ENCODE data around the gene RAB40AL.

RAB40AL gene

DNA sequence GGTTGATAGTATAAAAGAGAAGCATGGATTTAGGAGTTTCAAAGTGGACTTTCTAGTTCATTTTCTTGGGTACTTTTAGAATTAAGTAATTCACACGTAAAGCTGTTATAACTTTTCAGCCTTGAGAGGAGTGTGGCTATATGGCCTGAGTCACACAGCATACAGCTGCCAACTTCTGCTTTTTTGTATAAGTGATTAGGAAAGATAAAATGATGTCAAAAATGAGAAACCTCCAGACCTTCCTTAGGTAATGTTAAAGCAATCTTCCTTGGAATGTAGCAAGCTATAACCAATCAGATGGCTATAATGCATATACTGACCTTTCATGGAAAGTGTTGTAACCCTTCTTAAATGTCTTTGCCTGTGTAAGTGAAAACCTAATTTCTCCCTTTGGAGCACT, 39.2 kb downstream of the RAB40AL start:
- TF ChIP-seq, protein P1, sequence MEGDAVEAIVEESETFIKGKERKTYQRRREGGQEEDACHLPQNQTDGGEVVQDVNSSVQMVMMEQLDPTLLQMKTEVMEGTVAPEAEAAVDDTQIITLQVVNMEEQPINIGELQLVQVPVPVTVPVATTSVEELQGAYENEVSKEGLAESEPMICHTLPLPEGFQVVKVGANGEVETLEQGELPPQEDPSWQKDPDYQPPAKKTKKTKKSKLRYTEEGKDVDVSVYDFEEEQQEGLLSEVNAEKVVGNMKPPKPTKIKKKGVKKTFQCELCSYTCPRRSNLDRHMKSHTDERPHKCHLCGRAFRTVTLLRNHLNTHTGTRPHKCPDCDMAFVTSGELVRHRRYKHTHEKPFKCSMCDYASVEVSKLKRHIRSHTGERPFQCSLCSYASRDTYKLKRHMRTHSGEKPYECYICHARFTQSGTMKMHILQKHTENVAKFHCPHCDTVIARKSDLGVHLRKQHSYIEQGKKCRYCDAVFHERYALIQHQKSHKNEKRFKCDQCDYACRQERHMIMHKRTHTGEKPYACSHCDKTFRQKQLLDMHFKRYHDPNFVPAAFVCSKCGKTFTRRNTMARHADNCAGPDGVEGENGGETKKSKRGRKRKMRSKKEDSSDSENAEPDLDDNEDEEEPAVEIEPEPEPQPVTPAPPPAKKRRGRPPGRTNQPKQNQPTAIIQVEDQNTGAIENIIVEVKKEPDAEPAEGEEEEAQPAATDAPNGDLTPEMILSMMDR (IDR thresholded peaks at IDR 0.05; ENCODE audit: insufficient read depth, low read length, poor library complexity, severe bottlenecking), result no peak
- no peak for DNase-seq (ENCODE audit: extremely low read depth, insufficient read length)
- no peak overlapping the region for H3K4me3 ChIP-seq (replicated peaks; ENCODE audit: low read depth, low read length)
- H3K27me3 ChIP-seq (replicated peaks; ENCODE audit: control insufficient read depth, insufficient read depth, low read length), result no peaks in the 10 kb centered on the region; the same call in 1 of the 2 replicates
- H3K36me3 ChIP-seq (ENCODE audit: control insufficient read depth, insufficient read depth, low read length), result no peaks in the 10 kb centered on the region

DNA sequence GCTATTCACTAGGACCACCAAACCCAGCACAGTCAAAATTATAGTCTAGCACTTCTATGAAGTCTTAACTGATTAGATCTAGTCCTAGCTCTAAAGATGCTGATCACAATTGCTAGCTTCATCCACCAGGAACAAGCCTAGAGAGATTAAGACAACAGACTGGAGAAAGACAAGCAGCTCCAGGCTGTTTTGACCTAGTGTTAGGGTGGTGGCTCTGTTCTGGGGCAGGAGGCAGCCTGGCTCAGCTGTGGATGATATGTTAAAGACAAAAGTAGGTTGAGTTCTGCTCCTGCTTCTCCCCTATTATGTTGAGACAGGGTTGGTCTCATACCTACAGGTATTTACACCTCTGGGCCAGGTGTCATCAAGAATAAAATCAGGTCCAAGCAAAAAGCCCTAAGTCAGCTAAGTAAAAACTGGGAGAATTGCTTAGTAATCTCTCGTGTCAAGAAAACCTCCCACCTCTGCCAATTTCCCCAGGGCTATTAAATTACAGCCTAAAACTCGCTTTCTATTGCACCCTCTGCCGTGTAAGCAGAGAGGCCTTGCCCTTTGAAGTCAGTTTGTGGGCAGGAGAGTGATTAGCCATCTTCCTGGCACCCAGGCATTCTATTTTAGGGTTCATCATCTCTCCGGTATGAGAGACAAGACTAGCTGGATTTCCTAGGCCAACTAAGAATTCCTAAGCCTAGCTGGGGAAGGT, 39.9 kb downstream of the RAB40AL start:
- no peak overlapping the region for H3K4me3 ChIP-seq (replicated peaks; ENCODE audit: low read depth, low read length)
- no peaks in the 10 kb centered on the region; the same call in 1 of the 2 replicates for H3K27me3 ChIP-seq (replicated peaks; ENCODE audit: control insufficient read depth, insufficient read depth, low read length)
- no peaks in the 10 kb centered on the region for H3K36me3 ChIP-seq (ENCODE audit: control insufficient read depth, insufficient read depth, low read length)
- TF ChIP-seq, protein P1 (IDR thresholded peaks at IDR 0.05; ENCODE audit: insufficient read depth, low read length, poor library complexity, severe bottlenecking), result no peak
- DNase-seq (ENCODE audit: extremely low read depth, insufficient read length), result no peak

DNA sequence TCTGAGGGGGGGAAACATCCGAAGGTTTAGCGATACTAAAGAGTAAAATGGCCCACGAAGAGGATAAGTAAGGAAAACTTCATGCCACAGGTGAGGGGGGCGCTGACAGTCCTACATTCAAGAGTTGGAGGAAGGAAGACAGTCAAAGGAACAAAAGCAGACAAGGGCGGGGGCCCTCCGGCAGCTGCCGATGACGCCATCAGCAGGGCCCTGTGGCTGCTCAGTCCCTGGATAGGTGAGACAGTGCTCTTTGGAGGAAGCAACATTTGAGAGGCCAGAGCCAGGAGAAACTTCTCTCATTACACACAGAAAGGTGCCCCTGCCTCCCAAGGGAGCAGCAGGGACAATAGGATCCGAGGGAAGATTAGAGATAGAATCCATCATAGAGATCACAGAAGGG, 41.5 kb downstream of the RAB40AL start:
- TF ChIP-seq, protein P1 (IDR thresholded peaks at IDR 0.05; ENCODE audit: insufficient read depth, low read length, poor library complexity, severe bottlenecking), result no peak
- Histone ChIP-seq H3K4me3 (replicated peaks; ENCODE audit: low read depth, low read length) (no peak overlapping the region), H3K27me3 (replicated peaks; ENCODE audit: control insufficient read depth, insufficient read depth, low read length) (no peaks in the 10 kb centered on the region; the same call in 1 of the 2 replicates), H3K36me3 (ENCODE audit: control insufficient read depth, insufficient read depth, low read length) (no peaks in the 10 kb centered on the region)
- no peak for DNase-seq (ENCODE audit: extremely low read depth, insufficient read length)

DNA sequence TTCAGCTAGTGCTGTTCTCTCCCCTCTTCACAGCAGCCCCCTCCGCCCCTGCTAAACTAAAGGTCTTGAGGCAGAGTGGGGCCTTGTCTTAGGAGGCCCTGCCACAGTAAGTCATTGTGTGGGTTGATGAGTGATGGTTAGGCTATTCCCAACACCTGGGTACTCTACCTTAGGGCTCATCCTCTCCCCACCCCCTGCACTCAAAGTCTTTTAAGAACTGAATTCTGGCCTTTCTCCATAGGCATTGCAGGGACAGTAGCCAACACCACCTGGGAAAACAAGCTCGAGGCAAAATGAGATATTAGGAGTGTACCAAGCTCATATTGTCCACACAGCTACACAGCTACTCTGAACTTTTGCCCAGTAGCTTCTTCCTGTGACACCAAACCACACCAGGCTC, 42.5 kb downstream of the RAB40AL start:
- Histone ChIP-seq H3K4me3 (replicated peaks; ENCODE audit: low read depth, low read length) (no peak overlapping the region), H3K36me3 (ENCODE audit: control insufficient read depth, insufficient read depth, low read length) (no peaks in the 10 kb centered on the region), H3K27me3 (replicated peaks; ENCODE audit: control insufficient read depth, insufficient read depth, low read length) (no peaks in the 10 kb centered on the region; the same call in 1 of the 2 replicates)
- no peak for DNase-seq (ENCODE audit: extremely low read depth, insufficient read length)
- TF ChIP-seq, protein P1 (IDR thresholded peaks at IDR 0.05; ENCODE audit: insufficient read depth, low read length, poor library complexity, severe bottlenecking), result no peak

DNA sequence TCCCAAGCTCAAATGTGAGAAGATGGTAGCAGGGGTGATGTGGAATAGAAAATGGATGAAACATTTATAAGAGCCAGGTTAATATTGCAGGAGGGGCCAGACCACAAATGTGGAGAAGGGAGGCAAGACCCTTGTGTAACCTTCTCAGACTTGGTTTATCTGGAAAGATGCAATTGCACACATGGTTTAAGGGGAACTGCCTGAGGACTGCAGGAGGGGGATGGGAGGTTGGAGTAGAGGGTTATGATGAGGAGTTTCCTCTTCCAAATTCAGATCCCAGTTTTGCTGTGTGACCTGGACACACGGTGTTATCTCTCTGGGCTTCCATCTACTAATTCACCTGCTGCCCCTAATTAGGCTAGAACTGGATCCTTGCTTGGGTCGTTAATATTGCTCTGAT, 46.1 kb downstream of the RAB40AL start:
- TF ChIP-seq, protein P1 (IDR thresholded peaks at IDR 0.05; ENCODE audit: insufficient read depth, low read length, poor library complexity, severe bottlenecking), result no peak

More for the DNA sequence above, 46.1 kb downstream of the RAB40AL start:
- Histone ChIP-seq H3K36me3 (ENCODE audit: control insufficient read depth, insufficient read depth, low read length) (no peaks in the 10 kb centered on the region), H3K4me3 (replicated peaks; ENCODE audit: low read depth, low read length) (no peak overlapping the region), H3K27me3 (replicated peaks; ENCODE audit: control insufficient read depth, insufficient read depth, low read length) (no peaks in the 10 kb centered on the region)
- DNase-seq (ENCODE audit: extremely low read depth, insufficient read length), result no peak
